Hepatocyte (in vitro differentiated cells): Measurements from ENCODE around the gene ELL2.

Experiments
- CTCF ChIP-seq: fragments of 200-600 bp; sonication (generic); IDR thresholded peaks from 2 replicates; pipeline ENCODE4 v1.5.1; 2016; ENCODE audit warnings: antibody characterized with exemption, mild to moderate bottlenecking; ENCODE audit not compliant: poor library complexity
- EZH2 ChIP-seq: fragments of 200-600 bp; sonication (generic); IDR thresholded peaks from 2 replicates; pipeline ENCODE4 v1.6.1; 2016; ENCODE audit warnings: antibody characterized with exemption, mild to moderate bottlenecking, borderline replicate concordance
- EZH2phosphoT487 ChIP-seq: fragments of 200-600 bp; sonication (generic); IDR thresholded peaks from one replicate; pipeline ENCODE4 v1.6.1; 2018; ENCODE audit warnings: antibody characterized with exemption, mild to moderate bottlenecking, low read depth, moderate library complexity; ENCODE audit not compliant: unreplicated experiment, severe bottlenecking

DNA sequence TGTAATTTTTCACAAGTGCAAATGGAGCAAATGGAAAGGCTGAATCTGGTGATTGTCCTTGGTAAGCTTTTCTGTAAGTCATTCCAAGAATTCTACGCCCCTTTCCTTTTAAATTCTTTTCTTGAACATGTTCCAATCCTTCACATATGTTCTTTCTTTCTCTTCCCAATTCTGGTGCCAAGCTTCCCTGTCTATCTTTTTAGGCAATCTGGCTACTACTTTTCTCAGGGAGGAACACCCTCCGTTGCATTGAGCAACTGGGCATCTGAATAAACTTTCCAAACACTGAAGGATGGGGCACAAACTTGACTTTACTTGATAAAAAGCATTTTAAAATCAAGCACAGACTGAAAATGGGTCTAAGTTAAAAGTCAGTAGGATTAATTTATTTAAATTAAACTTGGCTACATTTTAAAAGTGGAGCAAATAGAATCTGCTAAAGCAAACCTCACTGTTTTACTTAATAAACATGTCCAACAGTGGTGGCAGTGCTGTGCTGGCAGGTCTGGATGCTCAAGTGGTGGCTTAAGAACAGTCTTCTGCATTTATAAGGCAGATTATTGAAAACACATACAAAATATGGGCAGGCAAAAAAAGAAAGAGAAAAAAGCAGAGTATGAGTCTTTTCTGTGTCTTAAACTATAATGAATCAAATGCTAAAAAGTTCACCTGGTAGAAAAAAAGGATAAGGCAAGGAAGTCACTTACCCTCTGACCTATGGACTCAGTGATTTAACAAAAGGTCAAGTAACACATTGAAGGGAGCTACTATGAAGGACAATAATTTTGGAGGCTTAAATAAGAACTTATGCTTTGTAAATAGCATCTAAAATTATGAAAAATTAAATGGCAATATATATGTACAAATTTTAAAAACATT is 5.4 kb downstream of the ELL2 start:
- no peak for TF ChIP-seq CTCF
- TF ChIP-seq EZH2 = no peak
- no peak for TF ChIP-seq EZH2phosphoT487
